Measurements from ENCODE around the gene CPSF3. TPM values are rescaled to one million over a fixed set of nuclear protein-coding genes. Genes with fewer than 3 reads are reported as not detected.

The CPSF3 gene
- total and polyA plus RNA-seq, 2 of the 13 experiments (the other 11 are each of a cell fraction or from before 2014, with no cell fraction given), result 19.8 to 93.0 TPM

GRCh38 chr2:9423100-9423921 lies at the start of gene CPSF3, which contains the start of gene ITGB1BP1 (continued):
- TF ChIP-seq SKIL (CRISPR knock-in tag; IDR thresholded peaks at IDR 0.05; ENCODE audit: borderline replicate concordance), result peak; percentile 31; the same call in 1 of the 2 replicates
- TF ChIP-seq PCBP1 (IDR thresholded peaks at IDR 0.05; ENCODE audit: borderline replicate concordance, low read depth, low read length), result no peak
- no peak; the same call in 1 of the 2 replicates for TF ChIP-seq ZNF557 (CRISPR knock-in tag; IDR thresholded peaks at IDR 0.05)
- no peak for TF ChIP-seq ZNF20 (CRISPR knock-in tag; IDR thresholded peaks at IDR 0.05)
- peak; percentile 69 for TF ChIP-seq ZNF687 (CRISPR knock-in tag; IDR thresholded peaks at IDR 0.05)
- 0 out of 2 replicates have a peak, but pooled peaks have one; percentile 13 for TF ChIP-seq ZNF746 (CRISPR knock-in tag; IDR thresholded peaks at IDR 0.05)
- TF ChIP-seq DBP (CRISPR knock-in tag; IDR thresholded peaks at IDR 0.05; ENCODE audit: not compliant biosample characterization), result no peak
- no peak for TF ChIP-seq ZNF276 (CRISPR knock-in tag; IDR thresholded peaks at IDR 0.05; ENCODE audit: low read depth)
- TF ChIP-seq PTBP1 (IDR thresholded peaks at IDR 0.05; ENCODE audit: low read depth, low read length, poor library complexity, severe bottlenecking), result no peak
- TF ChIP-seq ZNF44 (CRISPR knock-in tag; IDR thresholded peaks at IDR 0.05), result peak; percentile 80; the same call in 1 of the 2 replicates
- TF ChIP-seq HDAC1 (CRISPR knock-in tag; IDR thresholded peaks at IDR 0.05), result peak; percentile 92
- TF ChIP-seq GABPB1 (CRISPR knock-in tag; IDR thresholded peaks at IDR 0.05), result peak; percentile 97
- TF ChIP-seq ZSCAN21 (CRISPR knock-in tag; IDR thresholded peaks at IDR 0.05; ENCODE audit: borderline replicate concordance), result peak; percentile 88; the same call in 1 of the 2 replicates
- no peak; the same call in 1 of the 2 replicates for TF ChIP-seq ZNF704 (CRISPR knock-in tag; IDR thresholded peaks at IDR 0.05; ENCODE audit: borderline replicate concordance)
- TF ChIP-seq ZNF383 (CRISPR knock-in tag; IDR thresholded peaks at IDR 0.05; ENCODE audit: borderline replicate concordance), result no peak
- TF ChIP-seq ZNF180 (CRISPR knock-in tag; IDR thresholded peaks at IDR 0.05; ENCODE audit: borderline replicate concordance, low read depth), result no peak
- no peak for TF ChIP-seq CENPX (CRISPR knock-in tag; IDR thresholded peaks at IDR 0.05)
